NCI-H1436 (cell line): ENCODE results near the gene CPED1.
A peak's percentile ranks its signal among the peaks of the same experiment; 100 is the strongest.
"Not testable (repeated sequence)": the region's sequence is repeated elsewhere in the genome, so short reads cannot be mapped to it uniquely, and the experiment has no call there.

Source experiments
- DNase-seq: peaks from one replicate; lab custom pipeline; 2025; lab: John Stamatoyannopoulos, UW

CPED1 gene

DNA sequence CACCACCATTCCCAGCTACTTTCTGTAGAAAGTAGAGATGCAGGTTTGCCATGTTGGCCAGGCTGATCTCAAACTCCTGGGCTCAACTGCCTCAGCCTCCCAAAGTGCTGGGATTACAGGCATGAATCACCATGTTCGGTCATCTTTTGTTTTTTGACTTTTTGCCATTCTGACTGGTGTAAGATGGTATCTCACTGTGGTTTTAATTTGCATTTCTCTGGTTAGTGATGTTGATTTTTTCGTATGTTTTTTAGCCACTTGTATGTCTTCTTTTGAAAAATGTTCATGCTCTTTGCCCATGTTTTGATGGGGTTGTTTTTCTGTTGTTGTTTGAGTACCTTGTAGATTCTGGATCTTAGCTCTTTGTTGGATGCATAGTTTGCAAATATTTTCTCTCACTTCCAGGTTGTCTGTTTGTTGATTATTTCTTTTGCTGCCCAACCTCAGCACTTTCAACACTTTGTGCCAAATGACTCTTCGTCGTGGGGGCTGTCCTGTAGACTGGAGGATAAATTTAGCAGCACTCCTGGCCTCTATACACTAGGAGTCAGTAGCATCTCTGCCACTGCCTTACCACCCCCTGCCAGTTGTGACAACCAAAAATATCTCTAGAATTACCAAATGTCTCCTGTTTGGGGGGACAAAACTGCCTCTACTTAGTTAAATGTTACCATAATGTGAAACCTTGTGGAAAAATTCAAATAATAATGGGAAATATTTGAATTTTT is 6.5 kb upstream of the CPED1 start:
- no peak for DNase-seq

DNA sequence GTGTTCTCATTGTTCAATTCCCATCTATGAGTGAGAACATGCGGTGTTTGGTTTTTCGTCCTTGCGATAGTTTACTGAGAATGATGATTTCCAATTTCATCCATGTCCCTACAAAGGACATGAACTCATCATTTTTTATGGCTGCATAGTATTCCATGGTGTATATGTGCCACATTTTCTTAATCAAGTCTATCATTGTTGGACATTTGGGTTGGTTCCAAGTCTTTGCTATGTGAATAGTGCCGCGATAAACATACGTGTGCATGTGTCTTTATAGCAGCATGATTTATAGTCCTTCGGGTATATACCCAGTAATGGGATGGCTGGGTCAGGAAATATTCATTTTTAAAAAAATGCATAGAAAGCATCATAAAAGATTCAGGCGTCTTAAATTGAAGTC is 4.9 kb upstream of the CPED1 start:
- DNase-seq: not testable (repeated sequence)

DNA sequence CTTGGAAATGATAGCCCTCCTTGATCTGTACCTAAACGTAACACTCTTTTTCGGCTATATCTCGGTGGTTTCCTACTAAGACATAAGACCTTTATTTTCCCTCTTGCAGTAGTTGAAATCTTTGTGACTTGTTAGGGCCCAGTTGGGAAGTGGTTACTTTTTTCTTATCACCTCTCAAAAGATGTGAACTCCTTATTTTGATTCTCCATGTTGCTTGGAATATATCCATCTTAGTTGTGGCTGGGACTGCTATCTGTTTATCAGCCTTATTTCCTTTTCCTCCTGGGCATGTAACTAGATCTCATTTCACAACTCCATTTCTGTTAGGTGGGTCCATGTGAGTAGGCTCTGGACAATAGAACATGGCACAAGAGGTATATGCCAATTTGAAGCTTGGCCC is 4.1 kb upstream of the CPED1 start:
- DNase-seq: no peak

DNA sequence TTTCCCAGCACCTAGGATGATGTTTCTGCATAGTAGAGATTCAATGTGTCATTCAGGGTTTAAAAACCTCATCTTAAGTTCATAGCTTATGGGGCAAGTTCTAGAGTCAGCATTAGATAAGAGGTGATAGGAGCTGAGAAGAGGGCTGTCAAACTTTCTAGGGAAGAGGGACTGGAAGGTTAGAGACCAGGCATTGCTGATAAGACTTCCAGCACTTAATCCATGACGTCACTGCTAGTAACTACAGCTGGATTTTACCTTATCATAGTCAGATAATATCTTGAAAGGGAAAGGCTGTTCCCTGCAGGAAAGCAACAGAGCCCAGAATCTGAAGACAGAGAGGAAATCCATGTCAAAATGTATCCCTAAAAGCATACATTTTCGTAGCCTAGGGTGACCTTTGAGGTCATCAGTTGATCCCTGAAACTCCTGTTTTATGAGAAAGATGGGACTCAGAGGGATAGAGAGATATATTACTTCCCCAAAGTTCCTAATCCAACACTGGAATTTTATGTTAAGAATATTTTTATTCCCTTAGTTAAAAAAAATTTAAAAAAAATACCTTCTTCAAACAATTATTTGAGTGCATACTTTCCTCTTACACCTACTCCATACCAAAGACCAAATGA is 3.3 kb upstream of the CPED1 start:
- DNase-seq: no peak

DNA sequence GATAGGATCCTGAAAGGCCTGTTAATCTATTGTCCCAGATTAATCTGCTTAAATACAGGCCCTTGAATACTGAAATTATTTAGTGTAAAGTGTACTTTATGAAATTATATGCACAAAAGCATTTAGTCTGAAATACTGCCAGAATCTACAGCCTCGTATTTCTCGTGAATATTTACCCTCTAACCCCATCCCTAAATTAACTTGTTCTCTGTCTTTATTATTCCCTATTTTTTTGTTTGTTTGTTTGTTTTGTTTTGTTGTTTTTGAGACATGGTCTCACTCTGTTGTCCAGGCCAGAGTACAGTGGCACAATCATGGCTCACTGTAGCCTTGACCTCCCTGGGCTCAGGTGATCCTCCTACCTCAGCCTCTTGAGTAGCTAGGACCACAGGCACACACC is 2.7 kb upstream of the CPED1 start:
- no peak for DNase-seq

DNA sequence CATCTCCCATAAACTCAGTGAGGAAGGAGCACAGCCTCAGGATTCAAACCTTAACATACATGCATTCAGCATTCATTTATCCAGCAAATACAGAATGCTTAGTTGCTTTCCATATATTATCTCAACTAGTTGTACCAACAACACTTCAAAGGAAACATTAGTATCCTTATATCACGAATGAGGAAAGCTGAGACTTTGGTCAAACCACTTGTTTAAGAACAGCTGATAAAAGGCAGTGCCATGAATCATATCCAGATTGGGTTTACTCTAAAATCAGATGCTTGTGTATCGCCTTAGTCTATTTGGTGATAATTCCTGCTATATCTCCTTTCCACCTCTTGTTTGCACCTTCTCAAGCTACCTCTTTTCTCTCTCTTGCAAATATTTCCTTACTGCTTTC is 1.9 kb upstream of the CPED1 start:
- DNase-seq: no peak

DNA sequence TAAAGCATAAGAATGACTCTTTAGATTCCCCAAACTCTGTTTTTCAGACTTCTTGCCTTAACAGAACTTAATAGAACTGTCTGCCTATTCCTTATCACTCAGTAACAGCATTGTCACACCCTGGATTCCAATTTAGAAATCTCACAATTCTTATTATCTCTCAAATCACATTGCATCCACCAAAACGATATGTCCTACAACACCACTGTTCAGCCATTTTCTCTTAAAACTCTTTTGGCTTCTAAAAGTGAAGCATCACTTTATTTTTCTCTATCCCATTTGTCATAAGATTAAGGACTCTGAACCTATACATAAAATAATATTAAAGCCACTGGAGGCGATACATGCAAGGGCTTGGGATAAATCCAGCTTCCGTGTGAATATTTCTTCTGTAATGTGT is 1.2 kb upstream of the CPED1 start:
- DNase-seq: no peak

DNA sequence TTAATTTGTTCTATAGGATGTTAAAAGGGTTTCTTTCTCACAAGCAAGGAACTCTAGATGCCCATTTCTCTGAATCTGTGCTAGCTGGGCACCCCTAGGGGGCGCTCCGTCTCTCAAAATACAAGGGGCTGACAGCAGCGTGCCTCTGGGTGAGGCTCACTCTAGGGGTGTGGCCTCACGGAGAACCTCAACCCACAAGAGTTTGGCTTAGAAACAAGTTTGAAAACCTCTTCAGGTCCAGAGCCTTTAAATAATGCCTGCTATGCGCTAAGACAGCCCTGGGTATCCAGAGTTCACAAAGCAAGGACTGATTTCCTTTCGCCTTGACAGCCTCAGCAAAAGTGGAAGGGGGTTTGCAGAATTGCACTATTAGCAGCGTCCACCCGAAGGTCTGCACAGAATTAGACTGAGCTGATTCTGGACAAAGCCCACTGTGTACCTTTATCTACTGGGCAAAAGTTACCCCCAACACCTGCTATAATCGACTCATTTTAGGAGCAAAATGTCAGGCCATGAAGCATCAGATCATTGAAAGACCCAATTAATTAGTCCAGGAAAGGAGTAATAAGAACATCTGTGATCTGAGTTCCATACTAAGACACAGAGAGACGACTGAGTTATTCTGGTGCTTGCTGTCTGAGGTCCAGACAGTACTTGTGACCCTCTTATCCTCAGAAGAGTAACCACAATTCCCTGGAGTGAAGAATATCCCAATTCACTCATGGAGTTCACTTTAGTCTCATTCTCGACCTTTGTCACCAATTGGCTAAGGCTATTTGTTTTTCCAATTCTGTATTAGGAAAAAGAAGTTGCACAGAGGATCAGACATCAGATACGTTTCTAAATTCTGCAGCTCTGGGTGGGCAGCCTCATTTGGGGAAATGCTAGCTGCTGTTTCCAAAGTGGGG is 574 bp upstream of the CPED1 start:
- DNase-seq: peak; percentile 67

DNA sequence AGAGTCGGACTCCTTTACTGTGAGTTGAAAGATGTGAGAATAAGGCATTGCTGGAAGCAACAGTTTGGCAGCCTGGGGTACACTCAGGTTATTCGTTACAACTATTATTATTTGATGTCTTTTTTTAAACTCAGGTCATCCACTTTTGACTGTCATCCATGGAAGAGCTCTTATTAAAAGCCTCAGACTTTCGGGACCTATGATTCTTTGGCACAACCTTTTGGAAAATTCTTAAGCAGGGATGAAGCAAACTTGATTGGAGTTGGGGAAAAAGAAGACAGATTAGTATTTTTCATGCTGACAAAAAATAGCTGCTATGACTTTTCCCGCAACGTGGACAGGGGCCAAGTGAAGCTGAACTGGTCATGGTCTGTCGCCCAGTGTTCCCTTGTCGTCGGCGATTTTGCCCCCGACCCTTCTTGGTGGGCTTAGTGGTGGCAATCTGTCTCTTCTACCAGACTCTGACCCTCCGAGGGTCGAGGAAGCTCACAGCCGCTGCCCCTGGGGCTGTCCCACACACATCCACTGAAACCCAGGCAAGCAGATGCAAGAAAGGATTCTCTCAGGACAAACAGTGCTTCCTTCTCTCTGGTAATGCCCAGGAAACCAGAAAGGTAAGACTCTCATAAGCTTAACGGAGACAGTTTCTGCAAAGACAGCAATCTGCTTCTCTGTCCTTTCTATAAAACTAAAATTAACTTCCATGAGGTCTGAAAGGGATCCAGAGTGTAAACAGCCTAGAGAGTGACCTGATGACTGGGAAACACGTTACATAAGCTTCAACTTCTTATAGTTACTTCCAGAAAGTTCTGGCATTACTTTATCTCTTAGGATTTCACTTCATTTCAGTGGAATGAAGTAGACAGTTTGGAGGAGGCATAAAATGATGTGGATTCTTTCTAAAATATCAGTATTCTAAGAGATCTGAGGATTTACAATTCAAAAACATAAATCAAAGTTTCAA is 1.0 kb downstream of the CPED1 start:
- DNase-seq: no peak

DNA sequence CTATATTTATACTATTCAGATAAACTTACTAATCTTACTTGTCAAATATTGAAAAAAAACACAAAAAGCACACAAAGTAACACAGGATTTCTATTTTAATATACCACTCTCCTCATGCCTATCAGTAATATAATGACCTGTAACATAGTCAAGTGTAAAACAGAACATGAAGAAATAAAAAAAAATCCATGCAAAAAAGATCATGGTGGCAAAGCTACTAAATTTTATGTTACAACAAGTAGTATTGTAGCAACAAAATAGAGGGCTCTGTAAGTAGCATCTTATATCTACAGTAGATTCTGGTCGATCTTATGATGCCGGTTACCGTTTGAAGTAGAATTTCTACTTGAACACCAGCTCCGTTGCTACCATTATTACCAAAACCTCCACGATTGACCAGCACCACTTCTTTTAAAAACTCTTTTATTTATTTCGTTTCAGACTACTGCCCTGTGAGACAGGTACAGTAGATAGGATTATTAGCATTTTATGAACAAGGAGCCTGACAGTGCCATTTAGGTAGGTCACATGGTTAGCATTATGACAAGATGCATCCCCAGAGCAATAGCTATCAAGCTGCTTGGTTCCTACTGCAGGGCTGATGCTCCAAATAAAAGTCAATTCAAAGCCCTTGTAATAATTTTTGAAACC is 2.1 kb downstream of the CPED1 start:
- no peak for DNase-seq

DNA sequence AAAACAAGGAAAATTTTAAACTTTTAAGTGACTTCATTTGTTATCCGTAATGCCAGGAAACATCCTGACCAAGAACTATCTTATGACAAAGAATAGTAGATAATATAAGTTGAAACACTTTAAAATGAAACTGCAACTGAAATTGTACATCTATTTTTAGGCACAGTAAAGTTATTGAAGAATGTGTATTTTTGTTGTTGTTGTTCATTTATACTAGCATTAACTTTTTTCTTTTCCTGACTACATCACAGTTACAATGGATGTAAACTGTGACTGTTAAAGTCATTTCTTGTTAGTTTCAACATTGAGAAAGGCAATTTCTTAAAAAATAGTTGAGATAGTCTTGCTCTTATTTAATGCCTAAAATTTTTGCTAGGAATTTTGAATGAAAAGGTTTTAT is 2.6 kb downstream of the CPED1 start:
- no peak for DNase-seq

DNA sequence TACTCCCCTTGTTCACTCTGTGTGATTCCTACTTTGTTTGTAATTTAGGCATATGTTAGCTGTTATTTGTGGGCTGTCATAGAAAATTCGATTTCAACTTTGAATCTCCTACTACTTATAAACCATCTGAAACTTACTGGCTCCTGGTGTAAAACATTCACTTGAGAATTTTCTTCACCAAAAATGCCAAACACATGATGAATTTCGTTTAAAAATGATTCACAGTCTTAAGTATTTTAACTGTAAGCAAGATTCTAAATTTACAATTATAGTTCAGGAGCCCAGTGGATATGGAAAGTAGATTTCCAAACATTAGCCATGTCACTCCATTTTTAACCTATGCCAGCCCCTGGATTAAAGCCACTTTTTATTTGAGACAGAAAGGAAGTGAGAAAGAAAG is 3.1 kb downstream of the CPED1 start:
- no peak for DNase-seq

DNA sequence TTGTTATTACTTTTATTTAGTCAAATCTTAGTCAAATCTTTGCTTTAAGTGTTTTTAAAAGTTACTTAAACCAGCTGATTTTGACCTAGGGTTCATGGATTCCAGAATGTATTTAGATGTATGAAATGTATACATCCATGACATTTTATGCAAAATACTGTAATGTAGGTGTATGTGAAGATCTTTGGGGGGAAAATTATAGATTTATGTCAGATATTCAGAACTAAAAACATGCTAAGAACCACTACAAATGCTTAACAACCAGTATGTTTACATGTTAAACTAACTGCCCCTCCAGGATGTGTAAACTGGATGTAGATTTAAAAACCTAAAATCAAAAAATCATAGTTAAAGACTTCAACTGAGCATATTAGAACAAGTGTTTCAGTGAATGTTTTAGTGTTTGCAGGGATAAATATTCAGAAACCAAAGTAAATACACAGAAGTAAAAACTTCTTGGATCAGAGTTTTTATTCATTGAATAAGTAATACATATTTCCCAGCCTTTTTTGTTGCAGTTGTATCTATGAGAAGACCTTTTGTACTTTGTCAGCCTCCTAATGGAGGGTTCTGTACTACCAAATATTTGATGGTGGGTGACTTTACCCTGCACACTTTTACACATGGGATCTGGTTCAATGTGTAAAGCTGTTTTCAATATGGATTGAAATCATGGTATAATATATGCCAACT is 3.9 kb downstream of the CPED1 start:
- DNase-seq: no peak

DNA sequence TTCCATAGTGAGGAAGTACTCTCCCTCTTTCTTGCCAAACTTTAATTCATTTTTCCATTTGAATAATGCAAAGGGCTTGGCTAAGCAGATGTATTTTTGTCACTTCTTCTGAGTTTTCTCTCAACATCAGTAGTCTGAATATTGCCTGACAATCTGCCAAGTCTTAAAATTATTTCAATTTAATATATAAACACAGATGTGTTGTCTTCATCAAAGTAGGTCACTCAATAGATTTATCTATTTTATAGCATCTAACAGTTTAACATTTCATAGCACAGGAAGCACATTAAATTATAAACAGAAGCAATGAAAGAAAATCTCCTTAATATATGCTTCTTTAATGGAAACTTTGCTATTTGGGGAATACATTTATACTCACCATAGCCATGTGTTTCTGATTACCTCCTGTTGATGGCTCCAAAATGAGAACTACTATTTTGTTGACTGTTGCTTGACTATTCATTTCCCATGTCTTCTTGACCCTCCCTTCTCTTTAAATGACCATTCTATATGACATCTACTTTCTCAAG is 4.5 kb downstream of the CPED1 start:
- DNase-seq: no peak

DNA sequence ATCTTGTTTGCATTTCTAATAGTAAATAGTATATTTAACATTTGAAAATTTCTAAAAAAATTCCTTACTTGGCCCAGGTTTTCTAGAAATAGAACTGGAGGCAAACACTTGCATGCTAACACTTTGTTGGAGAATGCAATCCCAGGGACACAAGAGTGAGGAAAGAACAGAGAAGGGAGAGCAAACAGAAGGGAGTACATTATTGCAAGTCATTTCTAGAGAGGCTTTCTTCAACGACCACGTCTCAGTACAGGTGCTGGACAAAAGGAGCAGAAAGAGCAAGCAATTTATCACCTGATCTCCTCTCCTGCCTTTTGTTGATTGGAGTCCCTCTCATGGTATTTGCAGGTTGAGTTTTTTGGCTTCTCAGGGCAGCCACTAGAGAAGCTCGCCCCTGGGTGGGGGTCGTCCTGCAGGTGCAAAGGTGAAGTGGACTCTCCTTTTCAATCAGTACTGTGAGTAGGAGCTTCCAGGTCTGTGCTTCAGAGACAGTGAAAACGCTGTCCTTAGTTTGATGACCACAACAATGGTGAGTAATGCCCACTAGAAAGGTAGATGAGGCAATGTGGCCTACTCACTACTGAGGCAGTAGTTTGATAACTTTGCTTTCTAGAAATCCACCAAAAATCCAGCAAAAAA is 5.2 kb downstream of the CPED1 start:
- no peak for DNase-seq

DNA sequence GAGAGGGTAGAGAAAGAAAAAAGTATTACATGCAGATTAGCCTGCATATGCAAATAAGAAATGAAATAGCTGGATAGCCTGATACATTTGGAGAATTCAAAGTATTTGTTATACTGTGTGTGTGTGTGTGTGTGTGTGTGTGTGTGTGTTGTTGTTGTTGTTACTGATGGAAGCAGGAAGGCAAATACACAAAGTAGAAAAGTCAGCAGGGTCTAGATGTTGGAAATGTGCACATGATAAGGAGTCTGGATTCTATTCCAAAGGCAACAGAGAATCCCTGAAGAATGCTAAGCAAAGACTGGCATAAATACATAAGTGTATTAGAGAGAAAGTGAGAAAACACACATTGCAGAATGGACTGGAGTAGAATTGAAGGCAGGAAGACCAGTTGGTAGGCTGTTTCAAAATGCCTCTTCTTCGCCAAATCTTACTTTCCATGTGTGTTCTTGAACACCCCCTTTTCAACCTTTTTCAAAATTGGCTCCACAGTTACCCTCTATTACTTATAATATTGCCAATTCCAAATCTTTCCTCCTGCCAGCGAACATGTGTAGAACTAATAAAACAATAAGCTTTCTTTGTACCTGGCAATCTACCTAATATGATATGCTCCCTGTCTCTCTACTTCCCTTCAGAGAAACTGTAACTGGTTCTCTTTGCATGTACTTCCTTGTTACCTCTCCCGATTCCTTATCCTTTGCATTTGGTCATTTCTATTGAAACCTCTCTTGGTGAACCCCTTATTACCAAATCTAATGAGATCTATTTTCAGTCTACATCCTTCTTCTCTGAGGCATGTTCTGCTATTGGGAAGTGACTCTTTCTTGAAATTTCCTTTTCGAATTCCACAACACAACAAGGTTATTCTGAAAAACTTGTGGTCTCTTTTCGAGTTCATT is 6.2 kb downstream of the CPED1 start:
- no peak for DNase-seq

DNA sequence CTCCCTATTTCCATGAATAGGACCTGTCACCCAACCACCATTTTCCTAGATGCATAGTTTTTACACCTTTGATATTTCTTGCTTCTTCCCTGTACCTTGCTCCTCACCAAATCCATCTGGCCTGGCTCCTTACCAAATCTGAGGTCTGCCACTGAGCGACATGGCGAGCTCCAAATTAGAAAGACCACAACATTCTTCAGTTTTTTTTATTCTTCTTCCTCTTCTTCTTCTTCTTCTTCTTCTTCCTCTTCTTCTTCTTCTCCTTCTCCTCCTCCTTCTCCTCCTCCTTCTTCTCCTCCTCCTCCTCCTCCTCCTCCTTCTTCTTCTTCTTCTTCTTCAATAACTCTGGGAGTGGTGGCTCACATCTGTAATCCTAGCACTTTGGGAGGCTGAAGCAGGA is 7.1 kb downstream of the CPED1 start:
- no peak for DNase-seq

DNA sequence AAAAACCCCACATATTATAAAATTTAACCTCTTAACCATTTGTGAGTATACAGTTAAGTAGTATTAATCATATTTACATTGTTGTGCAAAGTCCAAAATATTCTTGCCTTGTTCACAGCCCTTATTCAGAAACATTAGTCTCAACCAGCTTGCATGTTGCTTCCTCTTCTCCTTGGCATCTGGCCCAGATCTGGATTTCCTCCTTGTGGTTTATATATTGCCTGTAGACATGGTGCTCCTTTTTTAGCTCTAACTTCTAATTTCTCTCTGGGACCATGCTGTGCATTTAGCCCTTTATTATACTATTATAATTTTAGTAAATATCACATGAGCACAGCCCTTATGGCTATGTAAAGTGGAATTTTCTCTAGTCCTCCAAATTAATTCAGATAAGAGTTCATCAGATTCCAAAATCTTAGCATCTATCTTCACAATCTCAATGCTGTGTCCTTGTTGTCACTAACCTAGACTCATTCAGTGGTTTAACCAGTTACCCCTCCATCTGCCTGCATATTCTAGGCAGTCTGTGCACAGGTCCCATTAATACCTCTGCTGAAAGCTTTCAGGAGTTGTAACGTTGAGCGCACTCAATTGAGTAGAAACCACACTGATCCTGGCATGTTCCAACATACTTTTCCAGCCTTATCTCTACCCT is 7.9 kb downstream of the CPED1 start:
- DNase-seq: no peak
